Gastroesophageal sphincter (tissue), 3 donors: ENCODE measurements around the gene ELMO1.

Source experiments
- CTCF ChIP-seq, 4 experiments: fragments of 200-600 bp in 2 of 4; fragments of 450-650 bp in 2 of 4; sonication (generic) in 1 of 4; IDR thresholded peaks; one replicate each; pipeline ENCODE4 v1.5.1; 2017 to 2019; ENCODE audit warnings: antibody characterized with exemption in 4 of 4, mild to moderate bottlenecking in 2 of 4, moderate library complexity in 2 of 4
- EP300 ChIP-seq: sonication (generic); formaldehyde crosslinking; IDR thresholded peaks from one replicate; pipeline ENCODE4 v1.6.1; 2017; ENCODE audit warnings: antibody characterized with exemption, mild to moderate bottlenecking
- POLR2A ChIP-seq, 2 donors: fragments of 450-650 bp; IDR thresholded peaks; one replicate each; pipeline ENCODE4 v1.6.1; 2017; ENCODE audit warnings: antibody characterized with exemption in 2 of 2, mild to moderate bottlenecking in 2 of 2, moderate library complexity in 1 of 2

GRCh38 chr7:37362802-37363201 is 85.9 kb downstream of the ELMO1 start:
- TF ChIP-seq EP300, result no peak
- no peak for TF ChIP-seq CTCF (IDR thresholded peaks at IDR 0.05)
- no peak for TF ChIP-seq POLR2A (IDR thresholded peaks at IDR 0.05)
